BLaER1 (cell line): Measurements from ENCODE around the gene WFDC9.
"Not testable (repeated sequence)": the region's sequence is repeated elsewhere in the genome, so short reads cannot be mapped to it uniquely, and the experiment has no call there.

ENCODE experiments used
- H3K27ac ChIP-seq: shearing (Covaris generic); formaldehyde crosslinking; 2 replicates; pipeline ENCODE4 v1.8.1; 2022
- H3K27me3 ChIP-seq: shearing (Covaris generic); formaldehyde crosslinking; 2 replicates; pipeline ENCODE4 v1.8.1; 2022
- H3K36me3 ChIP-seq: shearing (Covaris generic); formaldehyde crosslinking; 2 replicates; pipeline ENCODE4 v1.8.1; 2022
- H3K4me1 ChIP-seq: shearing (Covaris generic); formaldehyde crosslinking; 2 replicates; pipeline ENCODE4 v1.8.1; 2022
- H3K4me2 ChIP-seq: shearing (Covaris generic); formaldehyde crosslinking; 2 replicates; pipeline ENCODE4 v1.8.1; 2022
- H3K4me3 ChIP-seq: shearing (Covaris generic); formaldehyde crosslinking; 2 replicates; pipeline ENCODE4 v1.8.1; 2022
- H3K9ac ChIP-seq: shearing (Covaris generic); formaldehyde crosslinking; 2 replicates; pipeline ENCODE4 v1.8.1; 2022
- H3K9me3 ChIP-seq: shearing (Covaris generic); formaldehyde crosslinking; 2 replicates; pipeline ENCODE4 v1.8.1; 2022
- H4K20me1 ChIP-seq: shearing (Covaris generic); formaldehyde crosslinking; 2 replicates; pipeline ENCODE4 v1.8.1; 2022
- Cebpa-rat ChIP-seq: shearing (Covaris generic); IDR thresholded peaks from 2 replicates; pipeline ENCODE4 v1.8.1; 2022

Gene WFDC9

DNA sequence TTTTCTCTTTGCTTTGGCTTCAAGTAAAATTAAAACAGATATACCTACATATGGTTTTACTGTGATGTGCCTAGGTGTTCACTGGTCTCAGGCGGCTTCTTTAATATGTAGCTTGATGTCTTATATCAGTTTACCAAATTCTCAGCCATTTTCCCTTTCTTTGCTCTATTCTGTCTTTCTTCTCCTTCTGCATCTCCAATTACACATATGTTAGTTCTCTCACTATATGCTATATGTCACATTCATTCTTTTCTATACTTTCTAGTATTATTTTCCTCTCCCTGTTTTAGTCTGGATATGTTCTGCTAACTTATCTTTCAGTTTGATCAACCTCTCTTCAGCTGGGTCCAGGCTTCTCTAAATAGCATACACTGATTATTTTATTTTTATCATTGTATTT, 37.6 kb downstream of the WFDC9 start:
- no peaks in the 10 kb centered on the region for H3K27me3 ChIP-seq

DNA sequence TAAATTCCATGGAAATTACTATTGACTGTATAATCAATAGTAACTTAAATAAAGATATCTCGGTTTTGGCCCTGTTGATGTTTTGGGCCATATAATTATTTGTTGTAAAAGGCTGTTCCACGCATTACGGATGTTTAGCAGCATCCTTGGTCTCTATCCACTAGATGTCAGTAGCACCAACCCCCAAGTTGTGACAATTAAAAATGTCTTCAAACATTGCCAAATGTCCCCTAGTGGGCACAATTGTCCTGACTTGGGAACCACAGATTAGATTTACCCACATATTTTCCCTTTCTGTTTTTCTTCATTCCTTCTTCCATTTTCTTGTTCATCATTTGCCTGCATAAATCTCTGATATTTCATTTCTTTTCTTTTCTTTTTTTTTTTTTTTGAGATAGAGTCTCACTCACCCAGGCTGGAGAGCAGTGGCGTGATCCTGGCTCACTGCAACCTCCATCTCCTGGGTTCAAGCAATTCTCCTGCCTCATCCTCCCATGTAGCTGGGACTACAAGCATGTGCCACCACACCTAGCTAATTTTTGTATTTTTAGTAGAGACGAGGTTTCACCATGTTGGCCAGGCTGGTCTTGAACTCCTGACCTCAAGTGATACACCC, 38.4 kb downstream of the WFDC9 start:
- H3K36me3 ChIP-seq: no peaks in the 10 kb centered on the region
- no peaks in the 10 kb centered on the region for H3K27me3 ChIP-seq
- H4K20me1 ChIP-seq: no peaks in the 10 kb centered on the region
- H3K9me3 ChIP-seq: no peaks in the 10 kb centered on the region
- H3K4me3 ChIP-seq: no peak overlapping the region
- H3K27ac ChIP-seq: no peak overlapping the region
- no peak overlapping the region for H3K4me2 ChIP-seq
- no peak overlapping the region for H3K9ac ChIP-seq
- H3K4me1 ChIP-seq: no peaks in the 10 kb centered on the region
- no peak for TF ChIP-seq Cebpa-rat

More for the DNA sequence above, 37.6 kb downstream of the WFDC9 start:
- Histone ChIP-seq H4K20me1 (no peaks in the 10 kb centered on the region), H3K4me2 (no peak overlapping the region), H3K36me3 (no peaks in the 10 kb centered on the region), H3K9ac (no peak overlapping the region), H3K4me1 (no peaks in the 10 kb centered on the region), H3K9me3 (no peaks in the 10 kb centered on the region), H3K27ac (no peak overlapping the region), H3K4me3 (no peak overlapping the region)
- TF ChIP-seq Cebpa-rat: no peak

DNA sequence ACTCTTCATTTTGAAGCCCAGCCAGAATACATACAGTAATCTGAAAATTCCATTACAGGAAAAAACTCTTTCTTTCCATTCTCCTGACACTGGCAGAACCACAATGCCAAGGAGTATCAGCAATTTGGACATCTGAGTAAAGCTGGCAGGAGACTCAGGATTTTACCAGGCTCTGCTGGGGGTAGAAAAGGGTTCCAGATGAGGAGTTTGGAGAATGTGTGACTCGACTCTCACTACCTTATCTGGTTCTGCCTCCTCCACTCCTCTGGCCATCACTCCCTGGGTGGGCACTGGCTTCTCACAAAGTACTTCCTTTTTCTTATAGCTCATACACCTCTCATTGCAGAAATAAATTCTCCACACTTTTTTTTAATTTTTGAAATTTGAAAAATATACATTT, 41.4 kb downstream of the WFDC9 start:
- Histone ChIP-seq H3K9ac (no peak overlapping the region), H3K27ac (no peak overlapping the region), H3K9me3 (no peaks in the 10 kb centered on the region), H3K27me3 (no peaks in the 10 kb centered on the region), H4K20me1 (no peaks in the 10 kb centered on the region), H3K4me2 (no peak overlapping the region), H3K4me3 (no peak overlapping the region), H3K4me1 (no peaks in the 10 kb centered on the region), H3K36me3 (no peaks in the 10 kb centered on the region)
- no peak for TF ChIP-seq Cebpa-rat

DNA sequence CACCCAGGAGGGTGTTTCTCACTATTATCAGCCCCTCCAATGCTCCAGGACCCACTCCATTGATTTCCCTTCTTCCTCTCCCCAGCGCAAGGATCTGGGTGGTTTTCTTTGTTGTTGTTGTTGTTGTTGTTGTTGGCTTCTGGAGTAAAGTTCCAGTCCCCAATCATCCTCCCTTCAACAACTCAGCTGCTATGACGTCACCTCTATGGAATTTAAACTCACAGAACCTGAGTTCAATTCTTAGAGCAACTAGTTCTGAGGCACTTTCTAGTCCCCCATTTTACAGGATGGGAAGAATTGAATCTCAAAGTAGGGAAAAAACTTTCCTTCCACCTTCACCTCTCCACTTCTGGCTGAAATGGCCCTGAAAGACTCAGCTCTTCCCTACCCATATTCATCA, 42.3 kb downstream of the WFDC9 start:
- Histone ChIP-seq H3K27me3 (no peaks in the 10 kb centered on the region), H3K4me2 (no peak overlapping the region), H3K9ac (no peak overlapping the region), H3K4me3 (no peak overlapping the region), H3K36me3 (no peaks in the 10 kb centered on the region), H3K27ac (no peak overlapping the region), H3K9me3 (no peaks in the 10 kb centered on the region), H4K20me1 (no peaks in the 10 kb centered on the region), H3K4me1 (no peaks in the 10 kb centered on the region)
- TF ChIP-seq Cebpa-rat: no peak

DNA sequence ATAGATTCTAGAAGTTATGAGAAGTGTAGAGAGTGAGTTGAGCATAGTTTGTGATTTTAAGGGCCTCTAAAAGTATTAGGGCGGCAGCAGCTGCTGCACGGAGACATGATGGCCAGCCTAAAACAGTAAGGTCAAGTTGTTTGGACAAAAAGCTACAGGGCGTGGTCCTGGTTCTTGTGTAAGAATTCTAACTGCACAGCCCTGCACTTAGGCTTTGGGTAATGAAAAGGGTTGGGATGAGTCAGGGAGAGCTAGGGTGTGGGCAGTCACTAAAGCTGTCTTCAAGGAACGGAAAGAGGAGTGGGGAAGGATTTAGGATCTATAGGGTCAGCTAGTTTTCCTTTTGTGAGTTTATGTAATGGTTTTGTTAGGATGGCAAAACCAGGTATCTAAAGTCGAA, 45.1 kb downstream of the WFDC9 start:
- not testable (repeated sequence) for H3K9ac ChIP-seq, H3K4me3 ChIP-seq, H3K27ac ChIP-seq, H3K36me3 ChIP-seq, H3K27me3 ChIP-seq, H3K4me1 ChIP-seq, H3K4me2 ChIP-seq, H3K9me3 ChIP-seq, H4K20me1 ChIP-seq

DNA sequence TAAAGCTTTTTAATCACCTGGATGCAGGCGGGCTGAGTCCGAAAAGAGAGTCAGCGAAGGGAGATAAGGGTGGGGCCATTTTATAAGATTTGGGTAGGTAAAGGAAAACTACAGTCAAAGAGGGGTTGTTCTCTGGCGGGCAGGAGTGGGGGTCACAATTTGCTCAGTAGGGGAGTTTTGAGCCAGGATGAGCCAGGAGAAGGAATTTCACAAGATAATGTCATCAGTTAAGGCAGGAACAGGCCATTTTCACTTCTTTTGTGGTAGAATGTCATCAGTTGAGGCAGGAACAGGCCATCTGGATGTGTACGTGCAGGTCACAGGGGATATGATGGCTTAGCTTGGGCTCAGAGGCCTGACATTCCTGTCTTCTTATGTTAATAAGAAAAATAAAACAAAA, 46.8 kb downstream of the WFDC9 start:
- H3K4me3 ChIP-seq, H3K9me3 ChIP-seq, H3K9ac ChIP-seq, H3K27ac ChIP-seq, H3K4me1 ChIP-seq, H3K4me2 ChIP-seq, H4K20me1 ChIP-seq, H3K27me3 ChIP-seq, H3K36me3 ChIP-seq: not testable (repeated sequence)

DNA sequence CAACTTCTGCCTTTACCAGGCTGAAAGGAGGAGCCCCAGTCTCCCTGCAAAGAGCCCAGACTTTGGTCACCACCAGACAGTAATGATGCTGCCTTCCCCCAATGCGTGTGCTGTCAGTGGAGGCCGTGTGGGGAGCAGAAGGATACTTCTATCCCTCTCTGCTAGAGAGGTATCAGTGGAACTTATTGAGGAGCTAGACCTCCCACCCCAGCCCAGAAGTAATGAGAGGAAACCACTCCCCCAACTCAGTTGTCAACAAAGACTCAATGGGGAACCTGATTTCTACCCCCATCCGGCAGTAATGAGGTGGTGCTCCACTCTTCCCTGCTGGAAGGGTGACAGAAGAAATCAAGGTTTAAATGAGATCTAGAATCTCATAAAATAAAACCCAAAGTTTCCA, 47.6 kb downstream of the WFDC9 start:
- Histone ChIP-seq H3K27me3 (no peaks in the 10 kb centered on the region), H4K20me1 (no peaks in the 10 kb centered on the region), H3K4me2 (no peak overlapping the region), H3K9me3 (no peaks in the 10 kb centered on the region), H3K4me1 (no peaks in the 10 kb centered on the region), H3K9ac (no peak overlapping the region), H3K4me3 (no peak overlapping the region), H3K27ac (no peak overlapping the region), H3K36me3 (no peaks in the 10 kb centered on the region)
- no peak for TF ChIP-seq Cebpa-rat

DNA sequence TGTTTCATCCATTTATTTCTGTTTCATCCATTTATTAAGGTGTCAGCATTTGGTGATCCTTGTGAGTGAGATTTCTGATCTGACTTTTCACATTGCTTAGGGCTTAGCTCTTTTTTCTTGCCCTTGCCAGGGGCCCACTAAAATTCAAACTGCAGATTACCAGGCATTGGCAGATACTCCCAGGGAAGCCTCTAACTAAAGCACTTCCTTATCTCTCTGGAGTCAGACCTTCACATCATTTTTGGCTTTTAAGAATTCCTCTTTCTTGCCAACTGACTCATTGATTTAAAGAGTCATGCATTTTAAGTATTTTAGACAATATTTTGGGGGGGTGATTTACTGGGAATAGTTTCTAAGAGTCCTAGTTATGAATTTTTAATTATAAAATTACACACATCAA, 49.4 kb downstream of the WFDC9 start:
- Histone ChIP-seq H3K27me3 (no peaks in the 10 kb centered on the region), H3K9ac (no peak overlapping the region), H4K20me1 (no peaks in the 10 kb centered on the region), H3K4me3 (no peak overlapping the region), H3K27ac (no peak overlapping the region), H3K9me3 (no peaks in the 10 kb centered on the region), H3K36me3 (no peaks in the 10 kb centered on the region), H3K4me1 (no peaks in the 10 kb centered on the region), H3K4me2 (no peak overlapping the region)
- TF ChIP-seq Cebpa-rat: no peak

DNA sequence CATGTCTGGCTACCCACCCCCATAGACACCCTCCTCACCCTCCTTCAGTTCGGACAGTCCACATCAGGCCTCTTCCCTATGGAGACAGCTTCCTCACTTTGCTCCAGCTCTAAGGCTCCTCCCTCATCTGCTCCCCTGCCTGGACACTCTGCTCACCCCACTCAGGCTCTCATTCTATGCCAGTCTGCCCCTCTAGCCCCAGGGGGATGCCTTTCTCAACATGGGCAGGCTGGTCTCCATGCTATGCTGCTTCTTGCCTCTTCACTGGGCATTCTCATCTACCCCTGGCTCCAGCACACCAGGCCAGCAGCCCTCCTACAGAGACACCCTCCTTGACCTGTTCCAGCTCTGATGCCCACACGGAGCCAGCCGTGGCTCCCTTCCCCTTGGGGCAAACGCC, 51.9 kb downstream of the WFDC9 start, which contains the start of gene WFDC8:
Gene WFDC8 (minus strand): TSS at position 101 of the 400 bp plus-strand sequence. CDS start 37 bp downstream, at position 64.
- Histone ChIP-seq H3K4me1 (no peaks in the 10 kb centered on the region), H3K9me3 (no peaks in the 10 kb centered on the region), H3K27me3 (no peaks in the 10 kb centered on the region), H3K36me3 (no peaks in the 10 kb centered on the region), H3K4me3 (no peak within 1 kb of the TSS), H3K9ac (no peak within 1 kb of the TSS), H3K4me2 (no peak within 1 kb of the TSS), H3K27ac (no peak within 1 kb of the TSS), H4K20me1 (no peaks in the 10 kb centered on the region)
- no peak for TF ChIP-seq Cebpa-rat

DNA sequence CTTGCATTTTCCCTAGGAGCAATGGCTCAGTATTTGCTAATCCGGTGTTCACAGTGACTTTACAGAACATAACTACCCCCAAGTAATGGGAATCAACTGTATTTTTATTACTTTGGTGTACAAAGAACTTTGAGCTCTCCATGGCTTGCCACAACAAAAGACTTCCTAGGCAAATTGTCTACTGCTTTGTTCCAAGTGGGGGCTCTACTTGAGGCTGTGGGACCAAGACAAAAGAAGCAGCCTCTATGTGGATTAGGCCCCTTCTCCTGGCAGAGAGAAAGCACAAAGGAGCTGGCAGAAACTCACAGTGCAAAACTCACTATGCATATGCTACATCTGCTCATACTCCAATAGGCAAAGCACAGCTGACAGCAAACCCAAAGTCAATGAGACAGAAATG, 52.9 kb downstream of the WFDC9 start:
- Histone ChIP-seq H3K27me3 (no peaks in the 10 kb centered on the region), H3K36me3 (no peaks in the 10 kb centered on the region), H3K4me1 (no peaks in the 10 kb centered on the region), H3K27ac (no peak overlapping the region), H4K20me1 (no peaks in the 10 kb centered on the region), H3K9ac (no peak overlapping the region), H3K4me3 (no peak overlapping the region), H3K4me2 (no peak overlapping the region), H3K9me3 (no peaks in the 10 kb centered on the region)
- no peak for TF ChIP-seq Cebpa-rat

DNA sequence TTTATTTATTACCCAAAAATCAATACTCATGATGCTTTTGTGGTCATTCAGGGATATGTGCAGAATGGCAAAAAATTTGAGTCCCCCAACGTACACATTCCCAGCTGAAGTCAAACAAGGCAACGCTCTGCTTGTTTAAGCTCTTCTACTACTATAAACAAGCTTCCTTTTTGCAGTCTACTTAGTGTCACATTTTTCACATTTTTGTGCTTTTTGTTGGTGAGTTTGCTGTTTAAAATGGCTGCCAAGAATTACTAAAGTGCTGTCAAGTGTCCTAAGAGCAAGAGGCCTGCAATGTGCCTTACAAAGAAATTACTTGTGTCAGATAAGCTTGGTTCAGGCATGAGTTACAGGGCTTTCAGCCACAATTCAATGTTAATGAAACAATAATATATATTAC, 54.1 kb downstream of the WFDC9 start:
- no peak for TF ChIP-seq Cebpa-rat
- Histone ChIP-seq H3K4me3 (no peak overlapping the region), H3K4me1 (no peaks in the 10 kb centered on the region), H3K4me2 (no peak overlapping the region), H4K20me1 (no peaks in the 10 kb centered on the region), H3K9ac (no peak overlapping the region), H3K27me3 (no peaks in the 10 kb centered on the region), H3K9me3 (no peaks in the 10 kb centered on the region), H3K27ac (no peak overlapping the region), H3K36me3 (no peaks in the 10 kb centered on the region)
